Measurements from ENCODE around the gene ECT2. TPM values are rescaled to one million over a fixed set of nuclear protein-coding genes. Genes with fewer than 3 reads are reported as not detected.

ECT2 gene
- total RNA-seq, 1 donor from 2014 or later, result 20.5 TPM

DNA sequence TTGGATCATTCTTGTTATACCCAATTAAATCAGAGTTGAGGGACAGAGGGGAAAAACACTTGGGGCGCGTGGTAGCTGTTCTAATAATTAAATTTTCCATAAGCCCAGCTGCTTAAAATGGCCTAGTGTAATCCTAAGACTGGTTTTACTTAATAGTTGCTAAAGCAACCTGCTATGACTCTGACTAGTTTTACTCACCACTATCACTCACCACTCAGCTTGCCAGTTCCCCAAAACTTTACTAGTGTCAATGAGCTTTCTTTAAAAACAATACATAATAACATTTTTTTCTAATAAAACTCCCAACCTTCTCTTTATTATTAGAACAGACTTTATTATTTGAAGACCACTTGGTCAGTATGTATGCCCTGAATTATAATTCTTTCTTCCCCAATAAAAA is 49.6 kb downstream of the ECT2 start:
- H3K36me3 ChIP-seq (ENCODE audit: control insufficient read depth, insufficient read depth, low read length), result peaks cover 1% of the 10 kb centered on the region
- DNase-seq (ENCODE audit: low read depth), result no peak
- TF ChIP-seq, protein P1, sequence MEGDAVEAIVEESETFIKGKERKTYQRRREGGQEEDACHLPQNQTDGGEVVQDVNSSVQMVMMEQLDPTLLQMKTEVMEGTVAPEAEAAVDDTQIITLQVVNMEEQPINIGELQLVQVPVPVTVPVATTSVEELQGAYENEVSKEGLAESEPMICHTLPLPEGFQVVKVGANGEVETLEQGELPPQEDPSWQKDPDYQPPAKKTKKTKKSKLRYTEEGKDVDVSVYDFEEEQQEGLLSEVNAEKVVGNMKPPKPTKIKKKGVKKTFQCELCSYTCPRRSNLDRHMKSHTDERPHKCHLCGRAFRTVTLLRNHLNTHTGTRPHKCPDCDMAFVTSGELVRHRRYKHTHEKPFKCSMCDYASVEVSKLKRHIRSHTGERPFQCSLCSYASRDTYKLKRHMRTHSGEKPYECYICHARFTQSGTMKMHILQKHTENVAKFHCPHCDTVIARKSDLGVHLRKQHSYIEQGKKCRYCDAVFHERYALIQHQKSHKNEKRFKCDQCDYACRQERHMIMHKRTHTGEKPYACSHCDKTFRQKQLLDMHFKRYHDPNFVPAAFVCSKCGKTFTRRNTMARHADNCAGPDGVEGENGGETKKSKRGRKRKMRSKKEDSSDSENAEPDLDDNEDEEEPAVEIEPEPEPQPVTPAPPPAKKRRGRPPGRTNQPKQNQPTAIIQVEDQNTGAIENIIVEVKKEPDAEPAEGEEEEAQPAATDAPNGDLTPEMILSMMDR (IDR thresholded peaks at IDR 0.05; ENCODE audit: insufficient read depth, low read length, poor library complexity, severe bottlenecking), result no peak
- no peak overlapping the region for H3K4me3 ChIP-seq (ENCODE audit: low read depth, low read length)
- no peaks in the 10 kb centered on the region for H3K27me3 ChIP-seq (ENCODE audit: control insufficient read depth, insufficient read depth, low read length)

DNA sequence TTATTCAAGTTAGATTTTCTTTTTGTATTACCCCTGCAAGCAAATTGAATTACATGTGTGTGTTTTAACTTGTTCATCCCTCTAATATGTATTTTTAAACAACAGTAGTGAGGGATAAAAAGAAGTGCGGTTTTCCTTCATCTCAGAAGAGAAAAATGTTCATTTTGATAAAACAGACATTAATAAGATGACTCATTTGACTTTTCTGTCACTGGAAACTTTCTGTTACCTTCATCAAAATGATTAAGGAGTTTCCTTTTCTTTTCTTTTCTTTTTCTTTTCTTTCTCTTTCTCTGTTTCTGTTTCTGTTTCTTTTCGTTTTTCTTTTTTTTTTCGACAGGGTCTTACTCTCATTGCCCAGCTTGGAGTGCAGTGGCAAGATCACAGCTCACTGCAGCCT is 53.0 kb downstream of the ECT2 start:
- no peak overlapping the region for H3K4me3 ChIP-seq (ENCODE audit: low read depth, low read length)
- DNase-seq (ENCODE audit: low read depth), result no peak
- TF ChIP-seq, protein P1 (IDR thresholded peaks at IDR 0.05; ENCODE audit: insufficient read depth, low read length, poor library complexity, severe bottlenecking), result no peak
- H3K27me3 ChIP-seq (ENCODE audit: control insufficient read depth, insufficient read depth, low read length), result no peaks in the 10 kb centered on the region
- H3K36me3 ChIP-seq (ENCODE audit: control insufficient read depth, insufficient read depth, low read length), result peaks cover 1% of the 10 kb centered on the region

DNA sequence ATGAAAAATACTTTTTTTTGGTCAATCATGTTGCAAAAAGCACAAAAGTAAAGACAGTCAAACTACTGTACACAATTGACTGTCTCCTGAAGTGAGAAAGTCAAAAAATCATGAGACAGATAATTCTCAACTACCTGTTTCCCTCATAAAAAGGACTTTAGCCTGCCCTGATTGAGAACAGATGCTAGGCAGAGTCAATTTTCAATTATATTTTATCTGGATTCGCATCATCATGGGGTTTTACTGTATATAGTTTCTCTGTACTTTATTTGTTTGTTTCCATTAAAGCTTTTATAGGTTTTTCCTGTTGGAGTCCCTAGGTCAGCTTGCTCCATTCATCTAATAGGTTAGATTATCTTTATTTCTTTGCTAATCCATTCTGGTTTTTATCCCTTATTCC is 53.8 kb downstream of the ECT2 start:
- H3K4me3 ChIP-seq (ENCODE audit: low read depth, low read length), result no peak overlapping the region
- no peak for DNase-seq (ENCODE audit: low read depth)
- TF ChIP-seq, protein P1 (IDR thresholded peaks at IDR 0.05; ENCODE audit: insufficient read depth, low read length, poor library complexity, severe bottlenecking), result no peak
- peaks cover 1% of the 10 kb centered on the region for H3K36me3 ChIP-seq (ENCODE audit: control insufficient read depth, insufficient read depth, low read length)
- H3K27me3 ChIP-seq (ENCODE audit: control insufficient read depth, insufficient read depth, low read length), result no peaks in the 10 kb centered on the region

DNA sequence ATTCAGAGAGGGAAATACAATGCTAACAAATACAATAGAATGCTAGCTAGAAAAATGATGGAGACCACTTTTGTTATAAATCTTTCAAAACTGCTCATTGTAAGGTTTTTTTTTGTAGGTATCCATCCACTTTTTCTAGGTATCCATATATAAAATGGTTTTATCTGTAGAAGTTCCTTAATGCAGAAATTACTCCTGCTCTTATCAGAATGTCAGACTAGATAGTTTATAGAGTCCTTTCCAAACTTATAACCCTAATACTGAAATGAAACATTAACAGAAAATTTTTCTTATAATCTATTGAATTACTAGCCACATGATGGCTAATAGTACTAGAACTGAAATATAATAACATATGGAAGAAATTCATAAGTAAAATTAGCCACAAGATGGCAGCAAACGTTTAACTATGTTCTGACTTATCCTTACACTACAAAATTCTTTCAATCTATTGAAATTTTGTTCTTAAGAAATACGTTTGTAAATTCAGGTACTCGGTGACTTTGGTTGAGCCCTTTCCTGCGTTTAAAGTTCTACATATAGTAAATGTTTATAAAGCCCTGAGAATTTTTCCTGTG is 58.5 kb downstream of the ECT2 start:
- no peaks in the 10 kb centered on the region for H3K27me3 ChIP-seq (ENCODE audit: control insufficient read depth, insufficient read depth, low read length)
- TF ChIP-seq, protein P1 (IDR thresholded peaks at IDR 0.05; ENCODE audit: insufficient read depth, low read length, poor library complexity, severe bottlenecking), result no peak
- no peak for DNase-seq (ENCODE audit: low read depth)
- peaks cover 1% of the 10 kb centered on the region for H3K36me3 ChIP-seq (ENCODE audit: control insufficient read depth, insufficient read depth, low read length)
- no peak overlapping the region for H3K4me3 ChIP-seq (ENCODE audit: low read depth, low read length)

DNA sequence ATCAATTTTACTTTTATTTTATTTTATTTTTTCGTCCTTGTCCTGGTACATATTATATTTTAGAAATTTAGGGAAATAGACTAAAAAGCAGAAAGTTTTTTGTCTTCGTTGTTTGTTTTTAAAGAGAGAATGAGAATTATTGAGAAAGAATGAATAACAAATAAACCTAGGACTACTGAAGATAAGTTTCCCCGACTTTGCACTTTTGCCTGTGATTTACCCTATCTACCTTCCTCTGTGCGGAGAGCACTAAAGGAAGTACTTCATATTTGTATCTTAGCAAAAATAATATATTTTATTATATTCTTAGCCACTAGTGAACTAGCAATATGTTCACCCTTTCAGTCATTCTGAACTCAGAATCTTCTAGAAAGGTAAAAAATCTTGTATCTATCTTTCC is 60.6 kb downstream of the ECT2 start:
- Histone ChIP-seq H3K27me3 (ENCODE audit: control insufficient read depth, insufficient read depth, low read length) (no peaks in the 10 kb centered on the region), H3K4me3 (ENCODE audit: low read depth, low read length) (no peak overlapping the region), H3K36me3 (ENCODE audit: control insufficient read depth, insufficient read depth, low read length) (no peaks in the 10 kb centered on the region)
- DNase-seq (ENCODE audit: low read depth), result no peak
- TF ChIP-seq, protein P1 (IDR thresholded peaks at IDR 0.05; ENCODE audit: insufficient read depth, low read length, poor library complexity, severe bottlenecking), result no peak

DNA sequence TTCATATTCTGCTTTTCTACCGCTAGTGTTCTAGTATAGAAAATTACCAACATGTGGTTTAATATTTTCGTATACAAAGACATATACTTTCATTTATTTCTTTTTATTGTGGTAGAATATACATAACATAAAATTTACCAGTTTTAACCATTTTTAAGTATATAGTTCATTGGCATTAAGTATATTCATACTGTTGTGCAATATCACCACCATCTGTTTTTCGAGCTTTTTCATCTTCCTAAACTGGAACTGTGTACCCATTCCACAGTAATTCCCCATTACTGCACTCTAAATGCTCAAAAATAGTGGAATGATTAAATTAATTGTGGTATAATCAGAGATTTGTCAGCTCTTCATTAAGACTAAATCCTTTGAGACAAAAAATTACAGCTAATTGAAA is 62.9 kb downstream of the ECT2 start:
- H3K27me3 ChIP-seq (ENCODE audit: control insufficient read depth, insufficient read depth, low read length), result no peaks in the 10 kb centered on the region
- H3K4me3 ChIP-seq (ENCODE audit: low read depth, low read length), result no peak overlapping the region
- TF ChIP-seq, protein P1 (IDR thresholded peaks at IDR 0.05; ENCODE audit: insufficient read depth, low read length, poor library complexity, severe bottlenecking), result no peak
- no peak for DNase-seq (ENCODE audit: low read depth)
- H3K36me3 ChIP-seq (ENCODE audit: control insufficient read depth, insufficient read depth, low read length), result no peaks in the 10 kb centered on the region
